NCI-H1105 treated with DMSO at 0.1 percent for 48 hours (cell line): ENCODE data around the gene ARHGAP11A.

ENCODE experiments used
- DNase-seq: peaks from one replicate; lab custom pipeline; 2025; lab: John Stamatoyannopoulos, UW

ARHGAP11A gene

DNA sequence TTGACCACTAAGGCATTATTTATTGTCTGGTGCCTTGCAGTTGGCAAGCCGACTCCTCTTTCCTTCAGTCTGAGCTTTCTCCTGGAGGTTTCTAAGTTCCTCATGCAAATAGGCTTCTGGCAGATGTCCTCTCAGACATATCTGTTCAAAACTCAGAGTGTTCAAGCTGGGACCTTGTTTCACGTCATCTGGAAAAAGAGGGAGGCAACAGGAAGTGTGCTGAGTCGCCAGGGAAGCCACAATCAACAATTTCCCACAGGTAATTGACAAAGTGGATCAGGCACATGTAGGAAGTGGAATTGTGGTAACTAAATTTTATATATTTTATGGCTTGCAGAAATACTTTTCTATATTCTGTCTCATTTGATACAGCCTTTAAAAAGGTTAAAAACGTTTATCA is 40.8 kb downstream of the ARHGAP11A start:
- DNase-seq, result no peak

DNA sequence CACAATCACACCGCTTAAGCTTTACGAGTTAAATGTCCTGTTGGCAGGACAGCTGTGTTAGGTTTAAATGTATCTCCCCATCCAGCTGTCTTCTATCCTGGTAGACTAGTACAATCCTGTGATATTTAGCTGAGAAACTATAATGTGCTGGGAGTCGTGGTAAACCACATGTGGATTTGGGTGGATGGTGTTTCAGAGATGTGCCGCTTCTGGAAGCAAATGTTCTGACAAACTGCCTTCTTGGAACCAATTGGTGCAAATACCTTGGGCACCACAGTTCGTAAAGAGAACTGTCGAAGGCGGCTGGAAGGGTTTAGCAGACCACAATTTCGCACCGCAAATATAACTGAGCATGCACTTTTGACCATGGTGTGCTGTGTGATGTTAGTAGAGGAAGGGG is 41.2 kb downstream of the ARHGAP11A start:
- no peak for DNase-seq

DNA sequence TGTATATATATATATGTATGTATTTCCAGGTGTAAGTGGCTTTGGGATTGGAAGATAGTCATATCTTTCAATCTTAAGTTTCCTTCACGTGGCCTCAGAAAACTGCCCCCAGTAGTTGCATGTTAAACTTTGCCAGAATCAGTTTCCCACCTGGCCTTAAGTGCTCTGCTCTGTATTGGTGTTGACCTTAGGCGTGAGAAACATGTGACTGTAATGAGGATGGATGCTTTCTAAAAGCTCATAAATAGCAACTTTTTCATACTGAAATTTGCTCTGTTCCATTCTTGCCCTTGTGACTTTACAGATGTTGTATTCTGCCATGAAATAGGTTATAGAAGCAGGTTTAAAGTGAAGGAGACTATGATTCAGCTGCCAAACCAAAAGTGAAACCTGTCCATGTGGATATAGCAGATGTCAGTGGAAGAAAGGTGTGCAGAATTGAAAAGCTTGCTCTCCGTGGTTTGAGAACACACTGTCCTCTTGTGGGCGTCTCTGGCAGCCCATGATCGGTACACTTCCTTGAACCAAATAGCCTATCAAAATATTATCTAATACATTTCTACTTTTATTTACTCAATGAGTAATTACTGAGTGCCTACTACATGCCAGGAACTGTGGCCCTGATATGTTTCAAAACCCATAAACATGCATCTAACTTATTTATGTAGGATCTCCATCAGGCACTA is 42.0 kb downstream of the ARHGAP11A start:
- no peak for DNase-seq

GRCh38 chr15:32657941-32658340 is 42.6 kb downstream of the ARHGAP11A start:
- DNase-seq, result no peak

GRCh38 chr15:32659340-32660155 is 44.2 kb downstream of the ARHGAP11A start:
- no peak for DNase-seq

GRCh38 chr15:32663671-32664070 is 48.4 kb downstream of the ARHGAP11A start:
- no peak for DNase-seq

DNA sequence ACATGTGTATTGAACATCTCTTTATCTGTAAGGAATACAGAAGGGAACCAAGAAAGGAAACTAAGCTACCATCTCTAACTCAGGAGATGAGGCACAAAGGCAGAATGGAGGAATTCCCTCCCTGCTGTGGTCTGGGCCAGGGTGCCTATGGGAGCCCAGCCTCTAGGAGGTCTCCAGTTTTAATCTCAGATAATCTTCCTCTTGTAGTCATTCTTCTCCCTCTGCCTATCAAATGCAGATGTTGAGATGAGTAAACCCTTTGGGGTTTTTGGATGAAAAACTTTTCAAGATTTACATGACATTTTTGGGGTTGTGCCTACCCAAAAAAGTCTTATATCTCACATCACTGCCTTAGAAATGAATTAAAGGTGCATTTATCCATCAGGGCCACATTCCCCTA is 49.5 kb downstream of the ARHGAP11A start:
- no peak for DNase-seq

GRCh38 chr15:32667321-32667720 is 52.0 kb downstream of the ARHGAP11A start:
- no peak for DNase-seq

- DNase-seq, result no peak
Observed at GRCh38 chr15:32668942-32669341, 53.6 kb downstream of the ARHGAP11A start.

DNA sequence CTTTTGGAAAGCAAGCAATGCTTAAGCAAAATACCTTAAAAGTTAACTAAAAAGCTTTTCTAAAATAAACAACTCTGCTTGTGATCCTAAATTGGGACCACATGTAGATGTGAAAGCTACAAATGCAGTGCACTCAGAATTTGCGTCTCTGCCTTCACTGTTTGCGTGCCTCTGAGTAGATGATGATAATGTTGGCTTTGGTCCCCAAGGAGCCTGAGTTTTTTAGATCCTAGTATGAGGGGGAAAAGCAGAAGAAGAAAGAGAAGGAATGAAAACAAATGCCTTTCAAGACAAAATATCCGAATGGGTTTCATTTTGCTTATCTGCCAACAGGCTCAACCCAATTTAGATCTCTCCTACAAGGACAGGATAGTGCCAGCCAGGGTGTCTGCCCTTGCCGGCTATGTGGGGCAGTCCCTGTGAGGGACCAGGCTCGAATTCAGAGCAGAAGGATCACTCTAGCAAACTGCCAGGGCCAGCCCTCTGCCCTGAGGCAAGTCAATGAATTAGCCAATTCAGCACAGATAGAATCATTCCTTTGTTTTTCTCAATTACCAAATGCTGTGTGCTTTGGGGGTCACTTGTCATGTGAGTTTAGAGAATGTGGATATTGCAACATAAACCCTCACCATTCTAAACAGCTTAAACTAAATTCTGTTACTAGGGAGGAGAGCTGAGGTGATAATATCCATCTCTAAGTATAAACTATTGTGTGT is 54.8 kb downstream of the ARHGAP11A start:
- DNase-seq, result no peak

GRCh38 chr15:32670623-32671022 is 55.3 kb downstream of the ARHGAP11A start:
- DNase-seq, result no peak

GRCh38 chr15:32671339-32672325 is 56.3 kb downstream of the ARHGAP11A start:
- no peak for DNase-seq

- no peak for DNase-seq
Observed at GRCh38 chr15:32674681-32675080, 59.4 kb downstream of the ARHGAP11A start.

GRCh38 chr15:32675466-32675865 is 60.2 kb downstream of the ARHGAP11A start:
- no peak for DNase-seq

GRCh38 chr15:32676169-32676568 is 60.9 kb downstream of the ARHGAP11A start:
- DNase-seq, result peak; percentile 56

- DNase-seq, result peak; percentile 70
Observed at GRCh38 chr15:32677238-32677750, 62.0 kb downstream of the ARHGAP11A start.

DNA sequence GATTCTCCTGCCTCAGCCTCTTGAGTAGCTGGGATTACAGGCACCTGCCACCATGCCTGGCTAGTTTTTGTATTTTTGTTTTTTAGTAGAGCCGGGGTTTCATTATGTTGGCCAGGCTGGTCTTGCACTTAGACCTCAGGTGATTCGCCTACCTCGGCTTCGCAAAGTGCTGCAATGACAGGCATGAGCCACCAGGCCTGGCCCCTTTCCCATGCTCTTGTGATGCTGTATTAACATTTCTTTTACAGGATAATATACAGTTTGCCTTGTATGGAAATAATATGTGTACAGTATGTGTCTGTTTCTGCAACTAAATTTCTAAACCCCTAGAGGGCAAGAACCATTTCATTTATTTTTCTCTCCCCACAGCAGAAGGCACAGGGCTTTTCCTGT is 64.0 kb downstream of the ARHGAP11A start:
- no peak for DNase-seq

DNA sequence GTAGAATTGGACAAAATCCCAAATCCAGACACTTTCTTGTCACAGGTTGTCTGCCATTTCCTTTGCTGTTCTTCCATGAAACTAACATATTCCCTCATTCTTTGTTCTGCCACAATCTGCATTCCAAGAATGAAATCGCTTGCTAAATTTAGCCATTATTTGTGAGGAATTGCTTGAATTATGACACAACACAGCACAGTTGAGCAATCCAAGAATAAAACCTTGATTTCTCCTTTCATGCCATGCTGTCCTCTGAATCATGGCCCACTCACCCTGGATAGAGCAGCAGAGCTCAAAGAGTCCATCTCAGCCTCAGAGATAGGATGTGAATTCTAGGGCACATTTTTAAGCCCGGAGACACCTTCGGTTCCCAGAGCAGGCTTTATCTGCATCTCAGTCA is 67.3 kb downstream of the ARHGAP11A start:
- DNase-seq, result no peak

GRCh38 chr15:32682977-32683630 is 67.8 kb downstream of the ARHGAP11A start:
- DNase-seq, result no peak

GRCh38 chr15:32683906-32684584 is 68.7 kb downstream of the ARHGAP11A start:
- no peak for DNase-seq
